Naive B cell (primary cell): ENCODE data around the gene CYGB. TPM values are rescaled to one million over a fixed set of nuclear protein-coding genes. Genes with fewer than 3 reads are reported as not detected.

Experiments
- ATAC-seq, 2 donors: fragments of 150-1000 bp; cut with Tn5 transposase; 2 replicates each; pipeline ENCODE4 v1.10.0; 2021; ENCODE audit warnings: low read depth in 2 of 2, mild to moderate bottlenecking in 2 of 2, moderate library complexity in 2 of 2
- DNase-seq: peaks from one replicate; pipeline ENCODE4 v3.0.0; 2022
- H3K27ac Mint-ChIP-seq, 6 donors: one replicate each; pipeline ENCODE4 v1.8.0; 2020 to 2022; ENCODE audit warnings: mild to moderate bottlenecking in 6 of 6, mixed read lengths in 6 of 6, moderate library complexity in 5 of 6, inconsistent platforms in 2 of 6
- H3K27me3 Mint-ChIP-seq, 3 donors: one replicate each; pipeline ENCODE4 v1.8.0; 2021 to 2022; ENCODE audit warnings: mixed read lengths in 3 of 3, mild to moderate bottlenecking in 1 of 3
- H3K36me3 Mint-ChIP-seq, 2 donors: one replicate each; pipeline ENCODE4 v1.8.0; 2020 to 2022; ENCODE audit warnings: mixed read lengths in 2 of 2, inconsistent platforms in 1 of 2, mild to moderate bottlenecking in 1 of 2
- H3K4me1 Mint-ChIP-seq, 3 donors: one replicate each; pipeline ENCODE4 v1.8.0; 2020 to 2022; ENCODE audit warnings: mixed read lengths in 3 of 3, inconsistent platforms in 1 of 3, mild to moderate bottlenecking in 1 of 3, moderate library complexity in 1 of 3
- H3K4me3 Mint-ChIP-seq, 8 donors: one replicate each; pipeline ENCODE4 v1.8.0; 2020 to 2022; ENCODE audit warnings: mild to moderate bottlenecking in 8 of 8, mixed read lengths in 8 of 8, moderate library complexity in 8 of 8, inconsistent platforms in 2 of 8
- H3K9me3 Mint-ChIP-seq, 7 donors: one replicate each; pipeline ENCODE4 v1.8.0; 2020 to 2022; ENCODE audit warnings: mixed read lengths in 7 of 7, mild to moderate bottlenecking in 5 of 7, inconsistent platforms in 2 of 7, moderate library complexity in 1 of 7
- polyA plus RNA-seq, 6 donors: library from polyadenylated mRNA; unstranded; fragments of 300-500 nt; fragmentation: Illumina TruSeq; gene quantifications; one replicate each; pipeline ENCODE4 v1.2.3, GENCODE V29; 2021; ENCODE audit warnings: low read depth in 6 of 6

CYGB gene
- polyA plus RNA-seq, 6 donors from 2014 or later: 0.21 to 2.4 (median 0.79) TPM

DNA sequence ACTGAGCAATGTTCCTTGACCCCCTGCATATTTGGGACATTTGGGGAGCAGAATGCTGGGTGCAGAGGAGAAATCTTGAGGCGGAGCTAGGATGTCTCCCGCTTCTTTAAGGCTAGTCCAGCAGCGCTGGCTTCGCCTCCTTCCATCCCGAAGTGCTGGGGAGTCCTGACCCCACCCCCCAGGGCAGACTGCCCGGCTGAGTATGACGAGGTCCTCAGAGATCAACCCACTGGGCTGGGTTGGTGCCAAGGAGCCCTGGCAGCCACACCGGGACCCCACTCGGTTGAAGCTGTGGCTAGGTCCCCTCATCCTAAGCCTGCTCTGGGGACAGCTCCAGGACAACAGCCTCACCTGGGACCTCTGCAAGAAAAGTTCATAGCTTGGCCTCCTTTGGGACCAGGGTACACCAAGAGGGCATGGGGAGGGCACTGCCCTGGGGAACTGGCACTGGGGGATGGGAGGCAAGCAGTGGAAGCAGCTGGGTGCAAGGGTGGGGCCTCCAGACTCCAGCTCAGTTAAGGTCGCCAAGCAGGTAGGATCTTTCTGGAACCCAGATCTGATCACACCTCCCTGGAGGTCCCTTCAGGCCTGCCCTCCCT lies 47.3 kb downstream of the CYGB start:
- no peak for DNase-seq
- peak overlapping the region in 6 of 8 donors; percentile 65 to 92 (median 76) for H3K4me3 Mint-ChIP-seq
- H3K27ac Mint-ChIP-seq: peak overlapping the region in 5 of 6 donors; percentile 16 to 99 (median 74)
- H3K27me3 Mint-ChIP-seq: no peaks in the 10 kb centered on the region
- H3K4me1 Mint-ChIP-seq: peaks cover 51 to 88% (median 75%) of the 10 kb centered on the region in 3 donors
- H3K9me3 Mint-ChIP-seq: peaks cover 0 to 1% (median 0%) of the 10 kb centered on the region in 7 donors
- ATAC-seq: no peak
- no peaks in the 10 kb centered on the region for H3K36me3 Mint-ChIP-seq

DNA sequence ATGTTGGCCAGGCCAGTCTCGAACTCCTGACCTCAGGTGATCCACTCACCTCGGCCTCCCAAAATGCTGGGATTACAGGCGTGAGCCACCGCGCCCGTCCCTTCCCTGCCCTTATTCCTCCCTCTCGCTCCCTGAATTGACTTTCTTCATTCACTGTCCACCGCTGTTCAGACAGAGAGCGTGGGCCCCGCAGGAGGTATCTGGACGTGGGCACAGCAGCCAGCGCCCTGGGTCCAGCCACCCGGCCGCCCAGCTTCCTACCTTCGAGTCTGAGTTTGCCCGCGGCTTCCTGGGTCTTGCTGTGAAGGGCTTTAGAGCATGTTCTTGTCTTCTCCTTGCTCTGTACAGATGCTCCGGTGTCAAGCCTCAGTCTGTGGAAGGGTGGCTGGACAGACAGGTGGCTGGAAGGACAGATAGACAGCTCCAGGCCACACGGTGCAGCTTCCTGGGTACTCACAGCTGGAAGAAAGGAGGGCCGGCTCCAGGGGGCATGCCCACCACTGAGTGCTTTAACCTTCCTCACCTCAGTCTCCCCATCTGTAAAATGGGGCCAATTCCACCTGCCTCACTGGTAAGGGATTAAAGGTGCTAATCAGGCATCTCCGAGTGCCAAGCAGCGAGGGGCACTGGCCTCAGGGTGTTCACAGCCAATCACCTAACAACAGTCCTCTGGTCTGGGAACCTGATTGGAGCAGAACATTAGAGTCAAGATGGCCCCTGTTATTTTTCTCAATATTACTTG lies 49.9 kb downstream of the CYGB start:
- Mint-ChIP-seq H3K36me3 (peaks cover 0 to 8% of the 10 kb centered on the region in 2 donors), H3K27ac (peak overlapping the region in 5 of 6 donors; percentile 47 to 82 (median 52)), H3K4me3 (peak overlapping the region in 5 of 8 donors; percentile 19 to 73 (median 36)), H3K4me1 (peaks cover 51 to 88% (median 73%) of the 10 kb centered on the region in 3 donors), H3K9me3 (peaks cover 0 to 1% (median 0%) of the 10 kb centered on the region in 7 donors), H3K27me3 (no peaks in the 10 kb centered on the region)
- no peak for ATAC-seq
- DNase-seq: no peak

DNA sequence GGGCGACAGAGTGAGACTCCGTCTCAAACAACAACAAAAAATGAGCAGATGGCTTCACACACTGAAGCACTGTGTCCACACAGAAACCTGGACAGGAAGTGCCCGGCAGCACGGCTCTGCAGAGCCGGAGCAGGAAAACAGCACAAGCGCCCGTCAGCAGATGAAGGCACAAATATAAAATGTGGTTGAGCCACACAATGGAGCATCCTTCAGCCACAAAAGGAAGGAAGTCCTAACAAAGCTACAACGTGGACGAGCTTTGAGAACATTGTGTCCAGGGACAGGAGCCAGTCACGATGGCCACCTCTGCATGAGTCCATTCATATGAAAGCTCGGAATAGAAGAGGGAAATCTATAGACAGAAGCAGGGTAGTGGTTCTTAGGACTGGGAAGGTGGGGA lies 51.9 kb downstream of the CYGB start:
- Mint-ChIP-seq H3K4me3 (peak overlapping the region; percentile 4 to 76 (median 56)), H3K27ac (peak overlapping the region in 5 of 6 donors; percentile 75 to 99 (median 83)), H3K9me3 (peaks cover 0 to 4% (median 2%) of the 10 kb centered on the region in 7 donors), H3K36me3 (peaks cover 3 to 8% of the 10 kb centered on the region in 2 donors), H3K4me1 (peaks cover 46 to 88% (median 73%) of the 10 kb centered on the region in 3 donors), H3K27me3 (peaks cover 0 to 5% (median 4%) of the 10 kb centered on the region in 3 donors)
- no peak for ATAC-seq
- DNase-seq: no peak

DNA sequence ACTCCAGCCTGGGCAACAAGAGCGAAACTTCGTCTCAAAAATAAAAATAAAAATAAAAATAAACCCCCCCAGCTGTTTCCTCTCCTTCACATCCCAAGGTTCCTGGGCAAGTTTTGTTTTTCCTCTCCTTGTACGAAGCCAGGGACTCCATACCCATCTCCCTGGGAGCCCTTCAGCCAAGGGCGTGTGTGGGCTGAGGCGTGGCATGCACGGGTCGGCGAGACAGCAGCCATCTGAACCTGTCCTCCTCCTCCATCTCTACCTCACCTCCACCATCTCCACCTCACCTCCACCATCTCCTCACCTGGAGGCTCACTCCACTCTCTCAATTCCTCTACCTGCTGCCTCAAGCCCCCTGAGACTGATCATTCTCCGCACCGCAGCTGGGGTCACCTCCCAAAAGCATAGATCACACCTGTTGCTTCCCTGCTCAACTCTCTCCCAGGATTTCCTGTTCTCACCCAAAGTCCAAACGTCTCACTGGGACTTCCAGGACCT lies 53.2 kb downstream of the CYGB start:
- DNase-seq (no peak), ATAC-seq (no peak)
- peak overlapping the region in 7 of 8 donors; percentile 41 to 90 (median 74) for H3K4me3 Mint-ChIP-seq
- H3K27me3 Mint-ChIP-seq: peaks cover 0 to 5% (median 4%) of the 10 kb centered on the region in 3 donors
- peak overlapping the region; percentile 53 to 100 (median 100) for H3K27ac Mint-ChIP-seq
- peaks cover 45 to 86% (median 72%) of the 10 kb centered on the region in 3 donors for H3K4me1 Mint-ChIP-seq
- peaks cover 4 to 8% of the 10 kb centered on the region in 2 donors for H3K36me3 Mint-ChIP-seq
- peaks cover 0 to 4% (median 2%) of the 10 kb centered on the region in 7 donors for H3K9me3 Mint-ChIP-seq

DNA sequence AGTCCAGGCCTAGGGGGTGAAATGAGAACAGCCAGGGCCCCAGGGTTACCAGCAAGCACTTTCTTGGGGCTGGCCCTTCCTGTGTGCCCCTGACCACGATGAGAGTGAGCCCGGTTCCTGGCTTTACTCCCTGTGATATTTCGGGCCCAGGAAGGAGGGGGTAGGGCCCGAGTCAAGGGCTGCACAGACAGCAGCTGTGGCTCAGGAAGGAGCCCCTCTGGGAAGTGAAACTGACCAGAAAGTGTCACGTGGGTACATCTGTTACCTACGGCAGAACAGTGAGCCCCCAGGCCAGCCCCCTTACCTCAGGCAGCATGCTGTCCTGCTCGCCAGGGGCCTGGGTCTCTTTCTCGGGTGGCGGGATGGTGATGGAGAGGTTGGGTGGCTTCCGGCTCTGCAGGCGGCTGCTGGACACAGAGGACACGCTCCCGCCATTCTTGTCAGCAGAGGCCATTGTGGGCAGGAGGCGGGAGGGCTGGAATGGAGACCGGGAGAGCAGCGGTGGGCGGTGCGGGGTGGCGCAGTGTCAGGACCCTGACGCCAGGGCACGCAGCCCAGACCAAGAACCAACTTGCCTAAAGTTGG lies 56.3 kb downstream of the CYGB start:
- peaks cover 51 to 85% (median 78%) of the 10 kb centered on the region in 3 donors for H3K4me1 Mint-ChIP-seq
- ATAC-seq (peak; percentile 71 to 73), DNase-seq (peak; percentile 82)
- H3K27ac Mint-ChIP-seq: peak overlapping the region; percentile 99 to 100 (median 100)
- peaks cover 0 to 5% (median 4%) of the 10 kb centered on the region in 3 donors for H3K27me3 Mint-ChIP-seq
- H3K9me3 Mint-ChIP-seq: peaks cover 0 to 4% (median 2%) of the 10 kb centered on the region in 7 donors
- peak overlapping the region; percentile 76 to 93 (median 89) for H3K4me3 Mint-ChIP-seq
- peaks cover 9 to 17% of the 10 kb centered on the region in 2 donors for H3K36me3 Mint-ChIP-seq

DNA sequence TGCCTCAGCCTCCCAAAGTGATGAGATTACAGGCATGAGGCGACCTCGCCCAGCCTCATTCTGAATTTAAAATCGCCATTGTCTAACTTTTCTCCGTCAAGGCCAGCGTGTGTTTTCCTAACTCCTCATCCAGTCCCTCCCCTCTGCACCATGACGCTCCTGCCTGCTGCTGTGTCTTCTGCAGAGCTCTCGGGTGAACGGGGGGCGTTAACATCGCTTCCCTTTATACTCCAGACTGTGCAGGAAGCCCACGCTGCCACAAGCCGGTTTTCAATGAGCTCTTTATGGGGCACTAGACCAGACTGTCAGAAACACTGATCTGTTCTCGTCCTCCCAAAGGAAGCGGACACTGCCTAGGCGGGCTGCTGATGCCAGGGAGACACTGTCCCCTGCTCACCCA lies 56.9 kb downstream of the CYGB start:
- DNase-seq: peak; percentile 56
- peak overlapping the region; percentile 76 to 93 (median 89) for H3K4me3 Mint-ChIP-seq
- peaks cover 0 to 4% (median 2%) of the 10 kb centered on the region in 7 donors for H3K9me3 Mint-ChIP-seq
- ATAC-seq: peak; percentile 14 to 17
- H3K4me1 Mint-ChIP-seq: peaks cover 48 to 84% (median 76%) of the 10 kb centered on the region in 3 donors
- H3K27me3 Mint-ChIP-seq: peaks cover 0 to 5% (median 4%) of the 10 kb centered on the region in 3 donors
- H3K27ac Mint-ChIP-seq: peak overlapping the region; percentile 99 to 100 (median 100)
- peaks cover 9 to 17% of the 10 kb centered on the region in 2 donors for H3K36me3 Mint-ChIP-seq

DNA sequence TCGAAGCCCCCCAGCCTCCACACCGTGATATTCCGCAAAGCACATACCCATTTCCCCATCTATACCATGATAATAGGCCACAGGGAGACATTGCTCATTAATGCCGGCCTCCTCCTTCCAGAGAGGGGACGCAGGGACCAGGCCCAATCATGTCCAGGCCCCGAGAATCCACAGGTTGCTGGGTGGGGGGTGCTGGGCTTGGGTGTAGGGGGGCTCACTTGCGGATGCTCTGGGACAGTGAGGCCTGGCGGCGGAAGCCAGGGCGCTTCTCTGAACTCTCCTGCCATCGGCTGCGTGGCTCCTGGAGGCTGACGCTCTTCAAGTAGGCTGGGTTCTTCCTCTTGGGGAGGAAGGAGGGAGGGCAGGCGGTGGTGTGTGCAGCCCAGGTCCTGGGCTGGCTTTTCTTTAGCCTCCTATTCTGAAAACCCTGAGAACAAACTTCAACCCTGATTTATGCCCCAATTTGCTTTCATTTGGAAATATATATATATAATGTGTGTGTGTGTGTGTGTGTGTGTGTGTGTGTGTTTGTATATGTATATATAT lies 57.9 kb downstream of the CYGB start:
- peaks cover 9 to 15% of the 10 kb centered on the region in 2 donors for H3K36me3 Mint-ChIP-seq
- H3K27ac Mint-ChIP-seq: peak overlapping the region; percentile 93 to 99 (median 94)
- DNase-seq (peak; percentile 35), ATAC-seq (peak; percentile 11 to 12)
- H3K4me1 Mint-ChIP-seq: peaks cover 48 to 78% (median 76%) of the 10 kb centered on the region in 3 donors
- peak overlapping the region; percentile 56 to 93 (median 84) for H3K4me3 Mint-ChIP-seq
- H3K9me3 Mint-ChIP-seq: peaks cover 0 to 4% (median 2%) of the 10 kb centered on the region in 7 donors
- H3K27me3 Mint-ChIP-seq: peaks cover 0 to 5% (median 4%) of the 10 kb centered on the region in 3 donors

DNA sequence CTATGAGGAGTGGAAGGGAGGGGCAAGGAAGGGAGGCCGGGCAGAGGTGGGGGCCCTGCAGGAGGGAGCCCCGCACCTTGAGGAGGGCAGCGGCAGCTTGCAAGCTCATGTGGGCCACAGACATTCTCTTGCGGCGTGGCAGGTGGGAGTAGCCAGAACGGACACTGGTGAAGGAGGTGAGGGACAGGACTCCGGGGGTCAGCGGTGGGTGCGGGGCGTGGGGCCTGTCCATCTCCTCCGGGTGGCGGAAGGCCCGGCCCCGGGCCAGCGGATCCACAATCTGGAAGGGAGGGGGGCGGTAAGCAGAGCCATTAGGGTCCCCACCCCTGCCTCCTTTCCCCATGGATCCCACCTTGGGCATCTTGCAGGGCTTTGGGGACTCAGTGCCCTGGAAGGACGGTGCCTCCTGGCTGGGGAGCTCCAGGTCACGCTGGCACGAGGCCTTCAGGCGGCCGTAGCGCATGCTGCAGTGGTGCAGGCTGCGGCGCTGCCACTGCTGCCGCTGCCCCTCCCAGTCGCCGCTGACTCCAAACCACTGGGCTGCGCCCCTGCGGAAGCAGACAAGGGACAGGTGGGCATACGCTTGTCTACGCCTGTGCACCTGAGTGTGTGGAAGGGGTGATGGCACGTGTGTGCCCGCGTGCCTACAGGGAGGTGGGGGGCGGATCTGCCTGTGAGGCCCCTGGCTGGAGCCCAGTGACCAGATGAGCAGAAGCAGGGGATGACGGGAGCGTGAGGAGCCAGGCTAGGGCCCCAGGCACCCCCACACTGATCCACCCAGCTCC lies 58.6 kb downstream of the CYGB start:
- H3K4me3 Mint-ChIP-seq: peak overlapping the region in 6 of 8 donors; percentile 56 to 93 (median 82)
- ATAC-seq: no peak
- peaks cover 9% of the 10 kb centered on the region in 2 donors for H3K36me3 Mint-ChIP-seq

DNA sequence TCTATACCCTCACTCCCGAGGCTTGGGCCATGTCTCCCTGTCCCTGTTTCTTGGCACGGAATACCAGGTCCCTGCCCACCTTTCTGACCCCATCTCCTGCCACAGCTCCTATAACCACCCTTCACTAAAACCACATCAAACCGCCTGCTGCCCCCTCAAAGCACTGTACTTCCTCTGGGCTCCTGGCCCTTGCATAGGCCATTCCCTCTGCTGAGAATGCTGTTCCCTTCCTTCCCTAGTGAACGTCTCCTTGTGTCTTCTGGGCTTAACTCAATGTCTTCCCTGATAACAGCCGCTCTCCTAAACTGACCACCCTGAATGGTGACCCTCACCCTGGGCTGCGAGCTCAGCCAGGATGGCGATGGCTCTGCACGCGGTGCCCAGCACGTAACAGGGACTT lies 59.4 kb downstream of the CYGB start:
- Mint-ChIP-seq H3K4me1 (peaks cover 42 to 67% (median 66%) of the 10 kb centered on the region in 3 donors), H3K27ac (peak overlapping the region; percentile 24 to 95 (median 81)), H3K36me3 (peaks cover 9 to 15% of the 10 kb centered on the region in 2 donors), H3K4me3 (peak overlapping the region in 4 of 8 donors; percentile 43 to 80 (median 52)), H3K27me3 (peaks cover 0 to 5% (median 4%) of the 10 kb centered on the region in 3 donors), H3K9me3 (peaks cover 0 to 4% (median 2%) of the 10 kb centered on the region in 7 donors)
- ATAC-seq: no peak
- no peak for DNase-seq

More for the DNA sequence above, 58.6 kb downstream of the CYGB start:
- DNase-seq: no peak
- Mint-ChIP-seq H3K9me3 (peaks cover 0 to 4% (median 2%) of the 10 kb centered on the region in 7 donors), H3K4me1 (peaks cover 42 to 72% (median 70%) of the 10 kb centered on the region in 3 donors), H3K27me3 (peaks cover 0 to 5% (median 4%) of the 10 kb centered on the region in 3 donors), H3K27ac (peak overlapping the region; percentile 83 to 99 (median 94))

DNA sequence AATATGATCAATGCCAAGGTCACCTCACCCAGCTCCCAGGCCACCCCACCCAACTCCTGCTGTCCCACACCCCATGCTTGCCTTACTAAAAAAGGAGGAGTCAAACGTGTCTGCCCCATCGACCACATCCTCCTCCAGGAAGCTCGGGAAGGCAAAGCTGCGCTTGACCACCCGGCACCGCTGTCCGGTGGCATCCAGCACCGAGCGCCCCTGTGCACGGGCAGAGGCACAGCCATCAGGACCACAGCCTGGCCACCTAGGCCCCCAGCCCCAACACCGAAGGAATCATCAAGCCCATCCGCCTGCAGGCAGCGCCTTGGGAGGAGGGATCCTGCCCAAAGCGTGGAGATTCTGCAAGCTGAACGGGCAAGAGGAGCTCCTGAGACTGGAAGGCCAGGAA lies 59.9 kb downstream of the CYGB start:
- peaks cover 45 to 66% (median 64%) of the 10 kb centered on the region in 3 donors for H3K4me1 Mint-ChIP-seq
- ATAC-seq: no peak
- no peak for DNase-seq
- peaks cover 0 to 4% (median 2%) of the 10 kb centered on the region in 7 donors for H3K9me3 Mint-ChIP-seq
- H3K4me3 Mint-ChIP-seq: peak overlapping the region in 1 of 8 donors; percentile 45
- H3K27ac Mint-ChIP-seq: peak overlapping the region in 4 of 6 donors; percentile 31 to 83 (median 76)
- peaks cover 0 to 5% (median 4%) of the 10 kb centered on the region in 3 donors for H3K27me3 Mint-ChIP-seq
- H3K36me3 Mint-ChIP-seq: peaks cover 9 to 20% of the 10 kb centered on the region in 2 donors
